NCI-H1436 treated with DMSO at 0.1 percent for 48 hours (cell line): ENCODE results near the gene AK1.

Source experiments
- DNase-seq: peaks from one replicate; lab custom pipeline; 2025; lab: John Stamatoyannopoulos, UW

The AK1 gene

GRCh38 chr9:127908660-127908926, 31.1 kb upstream of the AK1 start:
- DNase-seq, result no peak

- DNase-seq, result no peak
Measured at GRCh38 chr9:127907867-127908659, 30.6 kb upstream of the AK1 start.

DNA sequence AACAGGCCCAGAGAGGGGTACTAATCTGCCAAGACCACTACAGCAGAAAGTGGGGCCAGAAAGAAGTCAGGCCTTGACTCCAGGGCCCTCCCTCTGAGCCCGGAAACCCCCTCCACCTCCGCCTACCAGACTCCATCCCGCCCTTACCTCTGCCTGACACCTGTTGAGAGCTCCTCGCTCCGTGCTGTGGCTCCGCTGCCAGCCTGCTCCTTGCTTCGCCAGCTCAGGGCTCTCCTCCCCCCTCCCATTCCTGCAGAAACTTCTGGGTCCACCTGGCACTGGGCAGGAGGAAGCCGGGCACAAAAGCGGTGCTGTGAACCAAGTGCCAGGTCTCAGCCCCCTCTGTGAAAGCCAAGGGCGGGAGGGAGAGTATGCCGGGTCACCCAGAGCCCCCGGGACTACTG, 28.3 kb upstream of the AK1 start:
- DNase-seq, result no peak

DNA sequence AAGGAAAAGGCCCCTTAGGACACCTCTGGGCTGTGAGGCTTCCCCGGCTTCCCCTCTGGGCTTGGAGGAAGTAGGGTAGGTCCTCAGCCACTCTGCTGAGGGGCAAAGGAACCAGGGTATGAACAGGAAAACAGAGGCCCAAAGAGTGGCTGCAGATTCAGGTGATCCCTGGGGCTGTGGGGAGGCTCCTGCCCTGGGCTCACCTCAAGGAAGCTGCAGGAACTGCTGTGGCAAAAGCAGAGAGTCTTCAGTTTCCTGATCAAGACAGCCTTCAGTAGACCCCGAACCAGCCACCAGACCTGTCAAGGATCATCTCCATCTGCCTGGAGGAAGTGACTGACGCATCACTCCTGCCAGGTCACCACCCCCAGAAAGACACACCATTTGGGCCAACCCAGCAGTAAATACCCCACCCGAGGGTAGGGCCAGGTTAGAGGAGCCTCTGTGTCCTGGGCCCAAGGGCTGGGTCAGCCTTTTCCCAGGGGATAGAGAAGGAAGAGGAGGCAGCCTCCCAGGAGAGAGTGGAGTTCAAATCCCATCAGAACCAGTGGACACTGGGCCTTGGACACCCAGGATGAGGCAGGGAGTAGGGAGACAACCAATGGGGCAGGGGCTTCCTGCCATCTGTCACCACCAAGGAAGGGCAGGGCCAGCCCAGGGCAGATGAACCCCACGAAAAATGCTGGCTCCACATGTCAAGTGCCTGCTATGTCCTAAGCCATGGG, 27.7 kb upstream of the AK1 start:
- DNase-seq, result no peak

DNA sequence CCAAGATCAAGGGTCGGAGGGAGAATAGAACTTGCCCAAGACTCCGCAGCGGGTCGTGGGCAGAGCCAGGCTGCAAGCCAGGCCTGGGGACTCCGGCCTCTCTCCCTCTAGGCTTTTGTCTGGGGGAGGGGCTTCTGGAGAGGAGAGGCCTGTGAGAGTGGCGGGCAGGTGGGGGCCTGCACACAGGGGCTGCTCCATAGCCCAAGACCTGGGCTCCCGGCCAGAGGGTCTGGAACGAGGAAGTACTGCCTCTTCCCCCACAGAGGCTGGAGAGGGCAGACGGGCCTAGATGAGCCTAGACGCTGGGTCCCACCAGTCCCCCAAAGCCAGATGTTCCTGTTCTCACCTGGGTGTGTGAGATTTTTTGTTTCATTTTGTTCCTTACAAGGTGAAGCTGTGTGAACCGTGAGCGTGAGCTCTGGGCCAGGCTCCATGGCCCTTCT, 27.1 kb upstream of the AK1 start:
- DNase-seq, result no peak

DNA sequence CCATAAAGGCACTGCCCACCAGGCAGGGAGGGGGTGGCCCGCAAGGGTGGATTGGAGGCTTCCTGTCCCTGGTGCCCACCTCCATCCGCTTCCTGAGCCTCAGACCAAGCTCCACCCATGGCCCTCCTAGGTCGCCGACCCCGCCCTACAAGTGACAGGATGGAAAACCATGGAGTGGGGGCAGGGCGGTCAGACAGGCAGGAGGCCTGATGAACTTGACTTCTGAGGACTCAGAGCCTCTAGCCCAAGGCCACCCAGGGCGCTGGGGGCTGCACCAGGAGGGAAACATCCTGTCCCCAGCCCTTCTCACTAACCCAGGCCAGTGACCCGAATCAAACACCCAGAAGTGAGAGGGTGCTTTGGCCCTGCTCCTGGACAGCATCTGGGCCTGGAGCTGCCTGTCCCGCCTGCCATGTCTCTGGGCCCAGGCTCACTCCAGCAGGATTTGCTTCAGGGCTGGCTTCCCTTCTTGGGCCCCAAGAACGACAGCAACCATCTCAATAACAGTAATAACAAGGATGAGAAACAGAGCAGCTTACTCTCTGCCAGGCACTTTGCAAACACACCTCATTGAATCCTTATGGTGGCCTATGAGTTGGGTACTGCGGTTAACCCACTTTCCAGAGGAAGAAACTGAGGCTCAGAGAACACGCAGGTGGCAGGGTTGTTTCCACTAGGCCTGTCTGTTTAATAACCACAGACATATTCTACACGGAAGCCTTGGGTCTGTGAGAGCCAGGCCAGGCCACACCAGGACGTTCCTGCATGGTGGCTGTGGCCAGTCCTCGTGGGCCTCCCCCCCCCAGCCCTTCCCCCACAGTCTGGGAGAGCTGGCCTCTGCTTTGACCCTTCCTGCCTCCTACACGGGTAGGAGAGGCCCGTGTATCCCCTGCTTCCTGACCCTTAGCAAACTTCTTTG, 26.3 kb upstream of the AK1 start:
- no peak for DNase-seq

DNA sequence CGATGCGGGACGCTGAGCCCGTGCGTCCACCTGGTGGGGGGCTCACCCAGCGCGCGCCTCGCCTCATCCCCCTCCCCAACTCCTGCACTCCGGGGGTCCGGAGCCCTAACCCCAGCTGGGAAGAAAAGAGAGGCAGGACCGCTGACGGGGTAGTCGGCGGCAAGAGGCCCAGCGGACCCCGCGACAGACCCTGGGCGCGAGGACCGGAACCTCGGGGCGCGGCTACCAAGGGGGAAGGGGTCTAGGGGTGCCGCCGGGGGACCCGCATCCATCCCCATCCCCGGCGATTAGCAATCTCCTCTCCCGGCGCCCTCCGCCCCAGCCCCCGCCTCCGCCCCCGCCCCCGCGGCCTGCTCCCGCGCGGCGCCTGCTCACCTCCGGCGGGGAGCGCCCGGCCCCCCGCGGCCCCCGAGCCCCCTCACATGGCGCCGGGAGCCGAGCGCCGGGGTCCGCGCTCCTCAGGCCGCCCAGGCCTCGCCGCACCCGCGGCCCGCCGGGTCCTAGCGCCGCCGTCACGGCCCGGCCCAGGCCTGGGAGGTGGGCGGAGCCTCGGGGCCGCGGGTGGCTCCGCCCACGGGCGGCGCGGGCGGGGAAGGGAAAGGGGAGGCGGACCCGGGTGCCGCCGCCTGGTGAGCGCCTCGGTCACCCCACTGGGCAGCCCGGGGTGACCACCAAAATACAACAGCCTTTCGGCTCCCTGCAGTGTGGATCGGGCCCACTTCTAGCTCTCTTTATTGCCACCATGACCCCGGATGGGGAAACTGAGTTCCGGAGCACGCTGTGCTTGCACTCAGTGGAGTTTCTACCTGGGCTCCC, 21.9 kb upstream of the AK1 start, which contains the start of gene ST6GALNAC6:
TSS of gene ST6GALNAC6 (minus strand) at position 476 of the 816 bp plus-strand sequence. CDS start 1,622 bp downstream, outside the sequence.
- no peak for DNase-seq

GRCh38 chr9:127898433-127899127, 21.1 kb upstream of the AK1 start:
- DNase-seq, result no peak

GRCh38 chr9:127897193-127897692, 19.8 kb upstream of the AK1 start:
- DNase-seq, result no peak

- no peak for DNase-seq
Measured at GRCh38 chr9:127896395-127897192, 19.1 kb upstream of the AK1 start.

- no peak for DNase-seq
Measured at GRCh38 chr9:127895811-127896210, 18.3 kb upstream of the AK1 start.

GRCh38 chr9:127893392-127893791, 15.9 kb upstream of the AK1 start:
- no peak for DNase-seq

- no peak for DNase-seq
Measured at GRCh38 chr9:127892831-127893230, 15.4 kb upstream of the AK1 start.

DNA sequence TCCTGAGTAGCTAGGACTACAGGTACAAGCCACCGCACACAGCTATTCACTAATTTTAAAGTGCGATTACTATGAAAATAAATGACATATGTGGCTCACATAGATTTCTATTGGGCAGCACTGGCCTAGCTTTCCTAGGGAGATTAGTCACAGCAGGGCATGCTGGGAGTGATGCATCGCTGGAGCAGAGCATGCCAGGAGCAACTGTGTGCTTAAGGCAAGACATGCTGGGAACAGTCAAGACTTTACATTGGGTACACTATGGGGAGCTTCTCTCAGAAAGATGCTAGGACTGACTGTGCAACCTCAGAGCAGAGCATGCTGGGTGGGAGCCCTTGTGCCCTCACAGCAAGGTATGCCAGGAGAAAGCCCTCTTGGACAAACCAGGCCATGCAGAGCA, 12.6 kb upstream of the AK1 start:
- DNase-seq, result no peak

GRCh38 chr9:127887792-127888191, 10.3 kb upstream of the AK1 start:
- DNase-seq, result no peak

DNA sequence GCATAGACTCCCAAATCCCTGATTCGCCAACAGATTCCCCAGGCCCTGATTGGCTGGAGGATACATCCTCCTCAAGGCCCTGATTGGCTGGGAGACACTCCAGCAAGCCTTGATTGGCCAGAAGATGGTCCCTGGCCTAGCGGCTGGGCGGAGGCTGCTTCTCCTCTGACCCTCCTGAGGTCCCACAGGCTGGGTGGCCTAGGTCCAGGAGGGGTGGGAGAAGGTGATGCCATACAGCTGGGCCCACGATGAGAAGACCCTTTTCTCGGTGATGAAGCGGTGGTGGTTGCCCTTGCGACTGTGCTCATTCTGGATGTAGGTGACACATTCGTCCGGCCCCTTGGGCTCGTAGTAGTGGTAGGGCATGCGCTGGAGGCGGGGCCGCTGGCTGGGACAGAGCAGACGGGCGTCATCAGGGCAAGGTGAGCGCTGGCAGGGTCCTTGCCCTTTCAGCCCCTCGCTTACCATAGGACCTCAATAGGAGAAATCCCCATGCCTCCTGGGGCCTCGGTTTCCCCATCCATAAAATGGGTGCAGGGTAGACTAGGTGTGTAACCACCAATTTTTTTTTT, 9.0 kb upstream of the AK1 start:
- no peak for DNase-seq

- DNase-seq, result no peak
Measured at GRCh38 chr9:127885508-127886281, 8.2 kb upstream of the AK1 start.

DNA sequence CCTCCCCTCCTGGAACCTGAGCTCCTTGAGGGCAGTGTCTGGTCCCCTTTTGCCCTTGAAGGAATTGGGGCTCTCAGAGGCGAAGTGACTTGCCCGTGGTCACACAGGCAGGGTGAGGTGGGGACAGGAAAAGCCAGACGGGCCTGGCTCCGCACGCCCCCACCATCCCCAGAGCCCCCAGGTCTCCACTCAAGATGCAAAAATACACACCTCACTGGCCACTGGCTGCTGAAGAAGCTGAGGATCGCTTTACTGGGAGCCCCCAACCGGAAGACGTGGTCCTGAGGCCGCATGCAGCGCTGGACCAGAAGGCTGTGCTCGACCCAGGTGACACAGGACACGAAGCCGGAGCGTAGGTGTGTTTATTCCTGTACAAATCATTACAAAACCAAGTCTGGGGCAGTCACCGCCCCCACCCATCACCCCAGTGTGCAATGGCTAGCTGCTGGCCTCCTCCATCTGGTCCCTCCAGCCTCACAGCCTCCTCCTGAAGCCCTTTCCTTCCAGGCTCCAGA, 7.6 kb upstream of the AK1 start:
- no peak for DNase-seq
